Left colon (tissue), 2 donors: Measurements from ENCODE around the gene SLAIN1. TPM values are rescaled to one million over a fixed set of nuclear protein-coding genes. Genes with fewer than 3 reads are reported as not detected.

Source experiments
- ATAC-seq: fragments of 200-7000 bp; cut with Tn5 transposase; one replicate; pipeline ENCODE4 v1.9.1; 2020; ENCODE audit warnings: mild to moderate bottlenecking, moderate library complexity
- DNase-seq, 2 donors: peaks; one replicate each; pipeline ENCODE4 v3.0.0-alpha.2; 2020
- intact Hi-C, 2 donors: fragments of 100-400 bp; cut with DNase I in 1 of 2; cut with micrococcal nuclease in 1 of 2; formaldehyde crosslinking; loops; one replicate each; pipeline versions ENCODE4 v1.11.2 to v1.14.0; 2022; cut with DNase I, micrococcal nuclease
- microRNA-seq, 2 donors: library from miRNA; unstranded; fragments of <30 nt; microRNA quantifications; one replicate each; pipeline versions ENCODE4 v1.1.0 to v1.2.0, GENCODE V29; 2020
- total RNA-seq, 2 donors: library from RNA; stranded (reverse); fragmentation: NEBNext Ultra II Directional; extraction: Animal tissue kit (Norgen Biotek cat#: 25700); gene quantifications; one replicate each; pipeline ENCODE4 v1.2.1, GENCODE V29; 2021
- donor health status: DM: no; HTN: no; CAD: no.
- donor health status: DM: yes; HTN: yes; CAD: no.

SLAIN1 gene
- total RNA-seq, 2 donors from 2014 or later: 2.6 to 4.9 TPM

DNA sequence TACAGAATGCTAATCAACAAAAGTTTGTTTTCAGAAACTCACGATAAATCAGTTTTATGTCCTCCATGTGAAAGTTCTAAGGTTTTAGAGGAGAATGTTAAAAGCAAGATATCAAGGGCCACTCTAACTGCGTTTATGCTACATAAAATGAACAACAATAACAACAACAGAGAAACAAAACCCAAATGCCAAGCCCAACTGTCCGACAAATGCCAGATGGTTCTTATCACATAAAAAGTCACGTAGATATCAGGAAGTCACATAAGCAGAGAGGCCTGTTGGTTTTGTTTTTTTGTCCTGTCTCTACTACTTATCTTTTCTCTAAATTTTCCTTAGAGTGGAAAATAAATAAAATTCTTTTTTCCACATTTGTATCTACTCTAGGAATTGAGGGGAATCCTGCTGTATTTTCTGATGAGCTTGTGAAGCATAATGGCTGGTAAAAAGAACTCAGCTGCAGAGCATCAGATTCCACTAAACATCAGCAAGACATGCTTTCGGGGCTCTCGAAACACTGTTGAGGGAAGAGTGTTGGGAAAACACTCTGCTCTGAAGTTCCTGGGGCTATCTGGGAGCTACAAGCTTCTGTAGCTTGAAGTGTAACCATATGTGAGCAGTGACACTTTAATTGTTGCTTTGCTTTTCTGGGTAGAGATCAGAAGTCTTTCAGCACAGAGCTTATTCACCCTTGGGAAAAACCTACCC is 110.1 kb downstream of the SLAIN1 start:
- intact Hi-C loops: no loop called here
- DNase-seq: no peak
- ATAC-seq: no peak

DNA sequence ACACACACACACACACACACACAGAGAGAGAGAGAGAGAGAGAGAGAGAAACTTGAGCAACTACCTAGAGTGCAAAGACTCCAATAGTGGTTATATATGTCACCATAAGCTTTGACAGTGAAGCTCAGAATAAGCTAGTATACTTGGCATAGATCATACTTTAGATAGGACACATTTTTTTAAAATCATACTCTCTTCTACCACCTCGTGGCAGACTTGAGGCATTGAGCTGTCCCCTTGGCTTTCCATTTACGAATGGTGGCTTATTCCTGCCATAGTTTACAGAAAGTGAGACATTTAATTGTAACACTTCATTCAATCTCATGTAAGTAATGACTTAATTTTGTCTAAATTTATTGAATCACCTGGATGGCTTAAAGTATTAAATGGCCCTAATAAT is 112.9 kb downstream of the SLAIN1 start:
- DNase-seq (no peak), ATAC-seq (no peak)
- intact Hi-C loops: no loop called here

- ATAC-seq: no peak
- intact Hi-C loops: no loop called here
These were observed 113.4 kb downstream of the SLAIN1 start for GRCh38 chr13:77810878-77811277.

DNA sequence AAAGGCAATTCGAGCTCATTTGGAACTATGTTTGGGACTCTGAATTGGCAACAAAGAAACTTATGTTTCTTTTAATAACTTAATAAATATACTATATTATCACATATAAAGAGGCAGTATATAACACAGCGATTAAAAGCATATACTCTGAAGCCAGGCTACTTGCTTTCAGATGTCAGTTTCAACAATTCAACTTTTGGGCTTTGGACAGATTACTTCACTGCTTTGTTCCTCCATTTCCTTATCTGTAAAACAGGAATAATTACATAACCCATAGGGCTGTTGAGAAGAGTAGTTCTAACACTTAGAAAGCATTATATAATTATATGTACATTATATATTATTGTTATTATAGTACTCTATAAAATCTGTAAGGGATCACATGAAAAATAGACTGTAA is 113.9 kb downstream of the SLAIN1 start:
- ATAC-seq (no peak), DNase-seq (no peak)
- intact Hi-C loops: no loop called here

More at GRCh38 chr13:77810878-77811277, 113.4 kb downstream of the SLAIN1 start:
- no peak for DNase-seq

- ATAC-seq (no peak), DNase-seq (no peak)
- intact Hi-C loops: no loop called here
These were observed 114.5 kb downstream of the SLAIN1 start for GRCh38 chr13:77811981-77812380.

Small RNA genes lying within 50 kb of the gene (microRNA-seq; reads per million reads assigned to microRNA genes)
- 0 reads per million in 2 donors for gene MIR3665

Other genes with a start within 250 kb of the SLAIN1 start
- 1 to 10 TPM; 1.9 to 2.7 TPM for gene SCEL, start 162.0 kb upstream of the SLAIN1 start, total RNA-seq
- 1 to 10 TPM; 6.6 to 9.6 TPM for gene EDNRB, start 221.1 kb downstream of the SLAIN1 start, total RNA-seq